HG03571 (cell line): ENCODE results near the gene TMEM238.

Source experiments
- ATAC-seq: cut with Tn5 transposase; IDR thresholded peaks from one replicate; pipeline ENCODE4 v1.9.1; 2021; ENCODE audit not compliant: unreplicated experiment

Gene TMEM238

GRCh38 chr19:55382013-55382412 is 2.1 kb downstream of the TMEM238 start:
- no peak for ATAC-seq

- no peak for ATAC-seq
Observed at GRCh38 chr19:55379174-55379573, 4.9 kb downstream of the TMEM238 start.

GRCh38 chr19:55377356-55378131 is 6.5 kb downstream of the TMEM238 start:
- no peak for ATAC-seq

- no peak for ATAC-seq
Observed at GRCh38 chr19:55376241-55376933, 7.7 kb downstream of the TMEM238 start, which contains the start of gene TMEM190. Gene TMEM190, plus strand, starts transcription at chr19:55376826. Its CDS starts 28 bp downstream, at chr19:55376854.

GRCh38 chr19:55373993-55374757 is 9.9 kb downstream of the TMEM238 start:
- ATAC-seq = no peak

- no peak for ATAC-seq
Observed at GRCh38 chr19:55373306-55373992, 10.6 kb downstream of the TMEM238 start.

- ATAC-seq = no peak
Observed at GRCh38 chr19:55372316-55373081, 11.6 kb downstream of the TMEM238 start.

GRCh38 chr19:55370305-55370988 is 13.6 kb downstream of the TMEM238 start, which contains the start of gene IL11:
Gene IL11, minus strand, starts transcription at chr19:55370463. Its CDS starts 153 bp downstream, at chr19:55370310.
- no peak for ATAC-seq

GRCh38 chr19:55369653-55370304 is 14.3 kb downstream of the TMEM238 start:
- no peak for ATAC-seq

GRCh38 chr19:55368701-55369563 is 15.2 kb downstream of the TMEM238 start:
- ATAC-seq = no peak

- no peak for ATAC-seq
Observed at GRCh38 chr19:55368106-55368505, 16.0 kb downstream of the TMEM238 start.

GRCh38 chr19:55366790-55367189 is 17.3 kb downstream of the TMEM238 start:
- no peak for ATAC-seq

- no peak for ATAC-seq
Observed at GRCh38 chr19:55365964-55366363, 18.1 kb downstream of the TMEM238 start.

GRCh38 chr19:55365245-55365644 is 18.8 kb downstream of the TMEM238 start:
- ATAC-seq = no peak

GRCh38 chr19:55362990-55363716 is 20.9 kb downstream of the TMEM238 start, which contains the start of gene GARIN5B:
Gene GARIN5B, minus strand, starts transcription at chr19:55363260. Its CDS starts 194 bp downstream, at chr19:55363066.
- no peak for ATAC-seq

GRCh38 chr19:55362174-55362989 is 21.7 kb downstream of the TMEM238 start:
- ATAC-seq = no peak
